HG03097 (cell line): ENCODE results near the gene MDFIC.

Experiments
- ATAC-seq: cut with Tn5 transposase; IDR thresholded peaks from one replicate; pipeline ENCODE4 v1.9.1; 2021; ENCODE audit not compliant: unreplicated experiment, low FRiP score

MDFIC gene

DNA sequence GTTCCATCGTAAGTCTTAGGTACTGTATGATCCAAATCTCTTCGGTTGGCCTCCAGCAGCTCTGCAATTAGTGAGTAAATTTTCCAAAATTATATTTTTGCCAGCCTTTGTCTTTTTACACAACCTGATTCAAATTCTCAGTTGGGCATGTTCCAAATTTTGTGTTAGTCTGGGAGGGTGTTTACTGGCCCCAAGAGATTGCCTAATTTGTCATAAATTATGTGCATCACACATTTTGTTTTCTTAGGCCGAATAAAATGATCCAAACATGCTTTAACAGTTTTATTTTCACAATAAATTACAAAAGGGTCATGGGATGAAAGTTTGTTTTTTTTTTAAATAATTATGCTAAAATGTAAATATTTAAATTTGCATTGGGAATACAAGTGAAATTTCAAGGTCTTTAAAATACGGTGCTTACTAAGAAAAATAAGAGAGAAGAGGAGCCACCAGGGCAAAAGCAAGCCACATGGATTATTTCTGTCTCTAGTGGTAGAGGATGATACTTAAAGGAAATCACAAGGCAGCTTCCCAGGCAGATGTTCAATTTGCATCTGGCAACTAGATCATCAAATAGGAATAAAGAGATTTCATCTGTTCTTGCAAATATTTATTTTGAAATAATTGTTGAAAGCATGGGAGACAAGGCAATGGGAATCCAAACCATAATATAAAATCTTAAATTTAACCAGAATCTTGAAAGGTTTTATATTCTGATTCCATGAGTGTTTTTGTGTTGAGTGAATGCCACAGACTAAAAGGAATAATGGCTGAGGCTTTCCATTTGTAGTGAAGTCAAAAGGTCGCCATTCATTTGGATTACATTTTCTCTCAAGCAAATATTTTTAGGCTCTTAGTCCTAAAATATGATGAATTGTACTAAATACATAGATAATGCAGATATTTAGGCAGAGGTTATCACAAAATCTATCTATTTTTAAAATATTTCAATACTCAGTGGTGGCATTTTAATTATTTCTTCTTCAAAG is 111.1 kb downstream of the MDFIC start:
- no peak for ATAC-seq

DNA sequence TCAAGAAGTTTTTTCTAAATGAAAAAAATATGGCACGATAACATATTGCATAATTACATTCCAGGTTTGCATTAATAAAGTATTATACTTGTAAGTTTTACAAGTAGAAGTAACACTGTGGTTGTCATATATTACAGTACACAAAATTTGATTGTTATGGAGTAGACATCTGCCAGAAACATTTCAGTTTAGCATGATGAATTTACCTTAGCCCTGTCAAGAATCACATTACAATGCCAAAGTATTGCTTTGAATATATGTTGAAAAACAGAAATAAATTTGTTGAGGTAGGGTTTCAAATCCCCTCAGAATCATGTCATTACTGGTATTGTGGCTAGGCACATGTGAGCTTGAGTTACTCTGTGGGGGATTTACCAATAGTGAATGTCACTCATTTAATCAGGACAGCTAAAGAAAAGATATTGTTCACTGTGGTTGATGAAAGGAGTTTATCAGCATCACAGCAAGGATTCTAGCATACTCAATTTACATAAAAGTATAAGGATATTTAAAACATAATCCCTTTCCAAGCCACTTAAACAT is 112.1 kb downstream of the MDFIC start:
- ATAC-seq: no peak

DNA sequence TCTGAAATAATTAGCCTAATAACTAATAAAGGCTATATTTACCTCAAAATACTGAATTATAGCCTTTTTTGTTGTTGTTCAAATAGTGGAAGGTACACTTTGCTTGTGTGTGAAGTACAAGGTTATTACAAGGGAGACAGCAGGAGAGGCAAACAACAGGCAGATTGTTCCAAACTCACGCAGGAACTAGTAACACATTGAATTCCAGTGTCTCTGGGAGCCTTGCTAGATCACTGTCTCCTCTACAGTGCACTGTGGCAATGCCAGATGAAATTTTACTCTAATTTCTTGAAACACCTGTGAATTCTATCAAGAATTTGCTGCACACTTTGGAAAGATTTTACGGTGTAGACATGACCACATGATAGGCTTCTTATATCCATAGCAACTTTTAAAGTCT is 112.6 kb downstream of the MDFIC start:
- no peak for ATAC-seq

DNA sequence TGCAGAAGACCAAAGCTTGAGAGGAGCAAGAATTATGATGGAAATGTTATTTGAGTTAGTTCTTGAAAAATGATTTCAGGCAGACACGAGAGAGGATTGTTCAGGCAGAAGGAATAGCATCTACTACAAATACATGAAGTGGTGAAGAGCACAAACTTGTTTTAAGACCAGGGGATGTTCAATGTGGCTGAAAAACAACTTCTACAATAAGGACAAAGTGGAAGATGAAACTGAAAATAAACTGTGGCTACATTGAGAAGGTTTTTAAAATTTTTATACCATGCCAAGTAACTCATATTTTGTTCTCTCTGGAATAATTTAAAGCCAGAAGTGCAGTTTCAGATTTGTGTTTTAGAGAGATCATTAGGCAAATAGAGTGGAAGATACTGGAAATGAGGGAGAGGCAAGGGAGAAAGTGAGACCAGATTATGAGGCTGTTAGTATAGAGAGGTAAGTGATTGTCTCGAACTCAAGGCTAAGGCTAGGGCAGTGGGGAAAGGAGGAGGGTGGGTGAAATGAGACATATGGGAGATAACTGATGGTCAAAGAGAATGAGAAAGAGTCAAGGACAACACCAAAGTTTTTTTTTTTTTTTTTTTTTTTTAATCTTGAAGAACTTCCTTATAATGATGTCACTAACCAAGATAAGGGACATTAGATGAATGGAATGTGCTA is 115.4 kb downstream of the MDFIC start:
- ATAC-seq: no peak

DNA sequence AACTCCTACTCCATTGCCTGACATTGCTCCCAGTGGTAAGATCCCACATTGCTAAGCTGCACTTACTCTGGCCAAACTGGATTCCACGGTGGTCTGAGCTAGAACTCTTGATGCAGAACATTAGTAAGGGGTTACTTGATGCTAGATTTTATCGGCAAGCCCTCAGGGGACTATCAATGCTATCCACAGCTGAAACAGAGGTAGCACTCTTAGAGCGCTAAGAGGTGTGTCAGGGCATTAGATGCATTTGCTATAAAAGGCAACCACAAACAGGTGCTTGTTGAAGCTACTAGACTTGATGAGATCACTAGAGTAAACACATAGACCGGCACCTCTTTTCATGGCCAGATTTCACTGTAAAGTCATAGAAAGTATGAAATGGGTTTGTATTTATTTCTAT is 116.3 kb downstream of the MDFIC start:
- no peak for ATAC-seq

DNA sequence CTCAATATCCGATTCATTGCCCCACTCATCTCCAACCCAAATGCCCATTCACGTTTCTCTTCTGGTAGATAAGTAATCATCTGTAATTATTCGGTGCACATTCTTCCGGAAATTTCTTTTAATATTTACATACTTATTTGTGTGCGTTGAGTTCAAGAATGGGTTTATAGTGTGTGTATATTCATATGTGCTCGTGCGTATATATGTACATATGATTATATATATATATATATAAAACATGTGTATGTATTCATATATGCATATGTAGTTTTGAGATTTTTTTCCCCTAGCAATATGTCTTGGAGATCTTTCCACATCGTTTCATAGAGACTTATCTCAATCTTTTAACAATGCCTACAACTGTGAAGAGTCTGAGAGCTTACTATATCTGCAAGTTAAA is 118.2 kb downstream of the MDFIC start:
- ATAC-seq: no peak

DNA sequence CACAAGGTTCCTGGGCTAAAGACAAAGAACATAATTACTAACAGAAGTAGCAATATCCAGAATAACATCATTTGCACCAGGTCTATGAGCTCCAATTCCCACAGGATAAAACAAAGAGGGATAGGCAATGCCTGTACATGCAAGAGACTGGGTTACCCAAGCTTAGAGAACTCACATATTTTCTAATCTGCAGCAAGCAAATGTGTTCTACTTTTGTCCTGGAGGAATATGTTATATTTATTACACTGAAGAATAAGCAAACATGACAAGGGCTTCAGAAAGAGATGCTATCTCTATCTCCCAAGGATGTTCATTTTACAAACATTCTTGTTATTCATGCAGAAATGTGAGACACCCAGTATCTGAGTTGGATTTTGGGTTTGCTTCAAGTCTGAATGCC is 118.6 kb downstream of the MDFIC start:
- no peak for ATAC-seq

DNA sequence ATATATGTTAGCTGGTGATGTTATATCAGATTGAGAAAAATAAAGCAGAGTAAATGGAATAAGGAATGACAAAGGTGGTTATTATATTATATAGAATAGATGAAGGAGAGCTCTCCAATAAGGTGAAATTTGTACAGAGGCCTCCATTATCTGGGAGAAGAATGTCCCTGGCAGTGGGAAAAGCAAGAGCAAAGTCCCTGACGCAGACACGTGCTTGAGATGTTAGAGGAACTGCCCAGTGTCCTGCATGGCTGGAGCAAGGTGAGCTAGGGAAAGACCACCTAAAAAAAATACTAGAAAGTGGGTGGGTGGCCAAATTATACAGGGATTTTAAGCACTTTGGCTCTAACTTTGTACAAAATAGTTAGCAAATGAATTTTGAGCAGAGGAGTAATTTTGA is 120.7 kb downstream of the MDFIC start:
- no peak for ATAC-seq

DNA sequence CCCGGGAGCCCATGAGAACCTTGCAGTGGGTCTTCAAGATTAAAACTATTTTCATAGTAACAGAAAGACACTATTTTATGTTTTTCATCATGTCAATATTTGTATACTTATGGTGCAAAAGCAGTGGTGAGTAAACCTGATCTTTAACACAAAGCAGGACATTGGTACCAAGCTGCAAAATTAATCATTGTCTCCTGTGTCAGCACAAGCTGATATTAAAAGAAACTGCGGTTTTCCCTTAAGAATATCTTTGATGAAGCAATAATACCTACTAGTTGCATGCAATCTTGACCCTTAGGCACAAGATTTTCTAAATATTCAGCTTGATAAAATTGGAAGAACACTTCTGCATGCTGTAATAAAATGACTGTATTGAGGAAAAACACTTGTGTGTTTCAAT is 121.7 kb downstream of the MDFIC start:
- ATAC-seq: no peak

DNA sequence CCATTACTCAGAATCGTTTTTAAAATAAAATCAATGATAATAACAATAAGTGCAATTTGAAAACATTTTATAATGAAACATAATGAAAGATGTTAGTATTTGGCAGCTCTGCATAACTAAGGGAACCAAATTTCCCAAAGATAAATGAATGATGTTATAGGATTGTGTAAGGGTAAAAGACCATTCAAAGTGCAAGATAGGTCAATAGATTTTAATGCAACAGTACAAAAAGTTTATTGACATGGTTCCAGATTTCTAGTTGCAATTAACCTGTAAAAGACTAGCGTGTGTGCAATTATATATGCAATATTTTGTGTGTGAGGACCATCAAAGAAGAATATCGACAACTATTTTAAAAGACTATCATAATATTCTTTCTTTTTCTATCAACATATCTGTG is 122.3 kb downstream of the MDFIC start:
- no peak for ATAC-seq

DNA sequence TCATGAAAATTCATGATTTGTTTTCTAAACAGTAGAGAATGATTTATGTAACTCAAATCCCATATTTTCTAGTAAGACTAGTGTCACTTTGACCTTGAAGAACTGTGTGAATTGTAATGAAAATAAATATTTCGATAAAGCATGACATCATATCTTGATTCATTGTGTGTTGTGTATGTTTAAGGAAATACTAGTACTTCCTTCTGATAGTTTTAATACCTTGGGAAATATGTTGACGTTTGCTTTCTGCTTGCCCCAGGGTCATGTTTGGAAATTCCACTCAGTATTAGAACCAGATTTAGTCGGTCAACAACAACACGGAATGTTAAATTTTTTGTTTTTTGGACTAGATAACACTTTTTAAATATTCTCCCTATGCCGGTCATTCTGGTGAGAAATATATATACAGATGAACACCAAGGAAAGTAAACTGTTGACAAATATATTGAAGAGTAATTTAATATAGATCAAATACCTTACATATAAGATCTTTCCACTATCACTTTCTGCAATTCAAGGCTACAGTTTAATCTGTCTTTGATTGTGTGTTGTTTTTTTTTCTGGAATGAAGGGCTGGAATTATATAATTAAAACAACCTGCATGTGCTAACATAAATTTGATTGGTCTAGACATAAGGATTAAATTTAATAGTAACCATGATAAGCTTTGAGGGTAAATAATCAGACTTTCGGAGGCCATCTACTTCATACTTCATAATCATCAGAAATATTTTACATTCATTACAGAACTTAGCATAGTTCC is 126.2 kb downstream of the MDFIC start:
- no peak for ATAC-seq

DNA sequence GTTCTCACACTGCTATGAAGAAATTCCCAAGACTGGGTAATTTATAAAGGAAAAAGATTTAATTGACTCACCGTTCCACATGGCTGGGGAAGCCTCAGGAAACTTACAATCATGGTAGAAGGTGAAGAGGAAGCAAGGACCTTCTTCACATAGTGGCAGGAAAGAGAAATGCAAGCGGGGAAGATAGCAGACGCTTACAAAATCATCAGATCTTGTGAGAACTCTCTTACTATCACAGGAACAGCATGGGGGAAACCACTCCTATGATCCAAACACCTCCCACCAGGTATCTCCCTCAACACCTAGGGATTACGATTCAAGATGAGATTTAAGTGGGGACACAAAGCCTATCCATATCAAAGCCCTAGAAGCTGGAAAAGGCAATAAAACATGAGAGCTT is 130.8 kb downstream of the MDFIC start:
- ATAC-seq: no peak

DNA sequence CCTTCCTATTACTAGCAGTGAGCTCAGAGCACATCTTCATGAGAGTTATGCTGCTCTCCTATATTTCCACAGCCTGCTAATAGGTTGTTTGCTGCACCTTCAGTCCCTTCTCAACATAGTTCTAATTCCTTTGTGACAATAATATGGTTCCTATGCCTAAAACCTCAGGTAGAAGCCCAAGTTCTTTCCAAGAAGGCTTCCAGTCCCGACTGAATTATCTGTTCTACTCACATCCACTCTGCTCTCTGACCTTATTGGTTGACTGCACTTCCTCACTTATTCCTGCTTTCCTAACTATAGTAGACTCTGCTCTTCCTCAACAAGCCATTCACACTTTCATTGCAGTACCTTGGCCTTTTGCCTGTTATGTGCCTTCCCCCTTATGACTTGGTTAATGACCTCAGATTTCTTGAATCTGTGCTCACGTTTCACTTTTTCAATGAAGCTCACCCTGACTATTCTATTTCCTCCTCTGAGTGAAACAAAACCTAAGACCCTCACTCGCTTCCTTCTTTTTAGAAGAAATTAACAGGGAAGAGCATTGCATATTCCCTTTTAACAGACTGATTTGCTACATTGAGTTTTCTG is 132.7 kb downstream of the MDFIC start:
- ATAC-seq: no peak

DNA sequence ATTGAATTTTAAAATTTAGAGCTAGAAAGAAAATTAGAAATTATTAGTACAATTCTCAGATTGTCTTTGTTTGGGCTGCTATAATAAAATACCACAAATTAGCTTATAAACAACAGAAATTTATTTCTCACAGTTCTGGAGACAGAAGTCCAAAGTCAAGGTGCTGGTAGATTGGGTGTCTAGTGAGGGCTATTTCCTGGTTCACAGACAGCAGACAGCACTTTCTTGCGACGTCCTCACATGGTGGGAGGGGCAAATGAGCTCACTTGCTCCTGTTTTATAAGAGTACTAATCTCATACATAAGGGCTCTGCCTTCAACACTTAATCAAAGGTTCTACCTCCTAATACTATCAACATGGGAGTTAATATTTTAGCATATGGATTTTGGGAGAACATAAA is 134.1 kb downstream of the MDFIC start:
- no peak for ATAC-seq

DNA sequence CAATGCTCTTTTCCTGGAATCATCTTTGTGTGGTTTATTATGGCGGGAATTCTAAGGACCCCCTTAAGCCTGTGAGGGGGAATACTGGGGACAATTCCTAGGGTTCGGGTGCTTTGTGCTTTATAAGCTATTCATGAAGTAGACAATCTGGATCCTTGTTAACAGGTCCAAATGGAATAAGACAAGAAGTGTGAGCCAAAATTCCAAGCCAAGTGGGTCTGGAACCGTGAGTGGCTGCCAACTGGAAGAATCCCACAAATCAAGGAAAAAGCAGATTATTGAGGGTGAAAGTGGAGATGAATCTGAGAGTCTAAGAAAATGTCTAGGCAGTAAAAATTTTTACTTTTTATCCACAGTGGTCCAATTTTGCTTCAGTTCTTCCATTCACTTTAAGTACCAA is 136.8 kb downstream of the MDFIC start:
- ATAC-seq: no peak

DNA sequence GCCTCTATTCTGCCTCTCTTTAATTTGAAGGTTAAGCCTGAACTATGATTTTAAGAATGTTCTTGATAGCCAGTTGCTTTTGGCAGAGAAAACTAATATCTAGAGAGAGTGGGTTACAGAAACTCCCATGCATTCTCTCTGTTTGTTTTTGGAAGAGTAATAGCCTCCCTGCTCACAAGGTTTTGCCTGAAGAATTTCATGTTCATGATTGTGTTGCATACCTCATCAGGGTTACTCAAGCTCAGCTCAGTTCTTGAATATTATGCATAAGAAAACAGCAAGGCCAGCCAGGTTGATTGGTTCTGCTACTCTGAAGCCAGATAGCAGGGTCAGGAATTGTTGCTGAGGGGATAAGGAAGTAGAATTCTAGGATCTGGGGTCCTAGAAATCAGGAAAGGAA is 137.4 kb downstream of the MDFIC start:
- no peak for ATAC-seq

DNA sequence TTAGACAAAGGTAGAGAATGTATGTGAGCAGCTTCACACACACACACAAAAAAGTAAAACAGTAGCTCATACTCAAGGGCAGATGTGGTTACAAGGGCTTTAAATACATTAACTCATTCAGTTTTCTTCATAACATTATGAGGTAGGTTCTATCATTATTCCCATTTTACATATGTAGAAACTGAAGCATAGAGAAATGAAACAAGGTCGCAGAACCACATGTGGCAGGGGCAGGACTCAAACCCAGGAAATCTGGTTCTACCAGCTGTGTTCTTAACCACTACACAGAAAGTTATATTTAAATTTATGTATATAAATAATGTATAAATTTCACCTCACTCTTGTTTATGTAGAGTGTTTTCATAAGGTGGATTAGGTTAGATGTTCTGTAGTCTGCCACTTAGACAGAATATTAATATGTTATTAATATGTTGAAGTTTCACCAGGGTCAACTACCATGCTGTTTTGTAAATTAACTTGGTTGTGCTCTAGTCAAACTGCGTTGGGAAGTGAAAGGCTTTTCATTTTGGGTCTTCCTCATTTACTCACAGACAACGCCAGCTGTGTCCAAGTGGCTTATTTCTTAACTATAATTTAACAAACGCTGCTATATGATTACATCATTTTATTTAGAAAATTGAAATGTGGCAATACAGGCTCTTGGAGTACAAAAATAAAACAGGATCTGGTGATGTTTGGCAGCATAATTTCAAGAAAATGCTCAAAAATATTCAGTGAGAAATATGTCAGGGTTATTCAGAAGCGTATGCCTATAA is 138.4 kb downstream of the MDFIC start:
- ATAC-seq: no peak

DNA sequence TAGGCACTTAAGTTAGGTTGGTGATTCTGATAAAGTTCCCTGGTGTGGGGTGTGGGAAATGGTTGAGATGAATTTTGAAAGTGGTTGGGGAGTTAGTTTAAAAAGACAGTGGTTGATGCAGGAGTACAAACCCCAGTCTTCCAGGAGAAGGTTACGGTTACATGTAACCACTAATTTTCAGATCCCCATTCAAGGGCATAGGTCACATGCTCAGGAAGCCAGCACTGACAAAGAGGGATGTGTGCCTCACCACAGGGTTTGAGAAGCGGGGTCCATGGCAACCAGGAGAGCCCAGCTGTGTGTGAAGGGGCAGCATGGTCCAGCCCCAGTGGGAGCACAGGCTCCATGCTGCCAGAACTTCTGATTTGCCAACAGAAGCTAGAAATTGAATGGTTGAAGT is 144.2 kb downstream of the MDFIC start:
- peak; percentile 68 for ATAC-seq

DNA sequence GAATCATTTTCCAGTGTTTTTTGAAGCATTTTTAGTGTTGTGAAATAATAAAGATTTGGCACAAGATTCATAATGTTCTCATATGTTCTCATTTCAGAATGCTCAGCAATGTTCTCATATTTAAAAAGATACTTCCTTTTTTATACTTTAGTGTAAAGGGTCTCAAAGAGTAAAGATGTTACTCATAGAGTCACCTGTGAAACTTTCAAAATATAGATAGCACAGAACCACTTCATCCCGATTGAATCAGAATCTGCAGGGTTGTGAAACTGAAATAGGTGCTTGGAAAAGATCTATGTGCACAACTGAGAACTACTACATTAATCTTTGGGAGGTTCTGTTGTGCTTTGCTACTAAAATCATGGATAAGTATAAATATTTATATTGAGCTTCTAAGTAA is 144.7 kb downstream of the MDFIC start:
- ATAC-seq: no peak

DNA sequence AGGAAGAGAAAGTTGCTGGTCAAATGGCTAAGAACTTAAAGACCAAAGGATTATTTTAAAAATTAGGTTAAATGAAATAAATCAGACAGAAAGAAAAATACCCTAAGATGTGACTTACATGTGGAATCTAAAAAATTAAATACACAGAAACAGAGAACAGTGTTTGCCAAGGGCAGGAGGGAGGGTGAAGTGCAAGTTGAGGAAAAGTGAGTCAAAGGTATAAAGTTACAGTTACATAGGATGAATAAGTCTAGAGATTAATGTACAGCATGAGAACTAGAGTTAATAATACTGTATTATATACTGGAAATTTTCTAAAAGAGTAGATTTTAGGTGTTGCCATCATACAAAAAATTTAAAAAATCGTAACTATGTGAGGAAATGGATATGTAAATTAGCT is 146.3 kb downstream of the MDFIC start:
- no peak for ATAC-seq
